Smooth muscle cell (in vitro differentiated cells): ENCODE measurements around the gene TMEM169. TPM values are rescaled to one million over a fixed set of nuclear protein-coding genes. Genes with fewer than 3 reads are reported as not detected.
"Not testable (repeated sequence)": the region's sequence is repeated elsewhere in the genome, so short reads cannot be mapped to it uniquely, and the experiment has no call there.

ENCODE experiments used
- DNase-seq: peaks from one replicate; lab custom pipeline; 2025; ENCODE audit not compliant: unreplicated experiment; lab: John Stamatoyannopoulos, UW
- H2AFZ ChIP-seq: fragments of 200-600 bp; sonication (generic); 2 replicates; pipeline ENCODE4 v1.6.0; 2016; ENCODE audit warnings: antibody characterized with exemption, low read depth, mild to moderate bottlenecking
- H3F3A ChIP-seq: fragments of 200-600 bp; sonication (generic); 2 replicates; pipeline ENCODE4 v1.6.0; 2017; ENCODE audit warnings: antibody characterized with exemption, low read depth
- H3K27ac ChIP-seq: fragments of 200-600 bp; sonication (generic); 2 replicates; pipeline ENCODE4 v1.5.1; 2016; ENCODE audit warnings: low read depth, mild to moderate bottlenecking
- H3K27me3 ChIP-seq: fragments of 200-600 bp; sonication (generic); 2 replicates; pipeline ENCODE4 v1.6.1; 2016; ENCODE audit warnings: low read depth, mild to moderate bottlenecking
- H3K36me3 ChIP-seq: fragments of 200-600 bp; sonication (generic); 2 replicates; pipeline ENCODE4 v1.5.1; 2016; ENCODE audit warnings: low read depth
- H3K4me1 ChIP-seq: fragments of 200-600 bp; sonication (generic); 2 replicates; pipeline ENCODE4 v1.5.1; 2016; ENCODE audit warnings: low read depth
- H3K4me2 ChIP-seq: fragments of 200-600 bp; sonication (generic); 2 replicates; pipeline ENCODE4 v1.6.0; 2016; ENCODE audit warnings: mild to moderate bottlenecking
- H3K4me3 ChIP-seq: fragments of 200-600 bp; sonication (generic); 2 replicates; pipeline ENCODE4 v1.5.1; 2016; ENCODE audit warnings: mild to moderate bottlenecking
- H3K79me2 ChIP-seq: fragments of 200-600 bp; sonication (generic); 2 replicates; pipeline ENCODE4 v1.6.0; 2016; ENCODE audit warnings: low read depth, mild to moderate bottlenecking
- H3K9ac ChIP-seq: fragments of 200-600 bp; sonication (generic); 2 replicates; pipeline ENCODE4 v1.6.0; 2016; ENCODE audit warnings: low read depth
- H3K9me3 ChIP-seq: fragments of 200-600 bp; sonication (generic); replicated peaks from 2 replicates; pipeline ENCODE4 v1.5.1; 2016; ENCODE audit warnings: low read depth
- H4K20me1 ChIP-seq: fragments of 200-600 bp; sonication (generic); 2 replicates; pipeline ENCODE4 v1.6.0; 2016; ENCODE audit warnings: low read depth
- WGBS: methylation state at CpG from one replicate; pipeline ENCODE4 v1.1.7; 2016; ENCODE audit warnings: low lambda C conversion rate; 5-methylcytosine and 5-hydroxymethylcytosine counted together
- polyA plus RNA-seq: library from polyadenylated mRNA; unstranded; fragments of >200 nt; fragmentation: Nextera tagmentation; extraction: Ambion mirVana; gene quantifications from 2 replicates; pipeline ENCODE4 v1.2.1, GENCODE V29; 2016
- total RNA-seq: library from RNA; depleted of rRNA; stranded (reverse); fragments of >200 nt; gene quantifications from 2 replicates; pipeline ENCODE4 v1.2.3, GENCODE V29; 2014
- TF ChIP-seq, protein P1 (sequence below): fragments of 200-600 bp; sonication (generic); IDR thresholded peaks from 2 replicates; pipeline ENCODE4 v1.5.1; 2017; ENCODE audit warnings: borderline replicate concordance, mild to moderate bottlenecking, antibody characterized with exemption; ENCODE audit not compliant: insufficient read depth, poor library complexity, severe bottlenecking

The TMEM169 gene
- total and polyA plus RNA-seq, 2 experiments from 2014 or later, result 3.6 to 5.7 TPM

DNA sequence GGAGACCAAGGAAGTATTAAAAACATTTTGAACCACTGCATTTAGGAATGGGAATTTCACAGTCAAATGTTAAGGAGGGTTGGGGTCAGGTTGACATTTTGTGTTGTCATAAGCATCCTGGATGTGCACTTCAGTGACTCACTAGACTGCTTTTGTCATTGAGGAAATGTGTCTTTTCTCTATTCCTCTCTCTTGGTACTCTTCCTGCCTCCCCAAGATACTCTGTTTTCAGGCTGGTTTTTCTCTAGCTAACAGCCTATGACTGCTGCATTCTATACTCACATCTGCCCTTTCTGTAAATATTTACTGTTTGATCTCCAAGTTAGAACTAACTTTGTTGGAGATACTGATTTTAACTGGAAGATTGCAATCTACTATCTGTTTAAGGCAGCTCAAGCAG lies 50.9 kb downstream of the TMEM169 start:
- Histone ChIP-seq H3K4me1 (no peaks in the 10 kb centered on the region), H3F3A (no peaks in the 10 kb centered on the region), H3K79me2 (peaks cover 28% of the 10 kb centered on the region), H3K36me3 (peaks cover 36% of the 10 kb centered on the region), H3K27me3 (no peaks in the 10 kb centered on the region), H2AFZ (no peak overlapping the region), H4K20me1 (peaks cover 41% of the 10 kb centered on the region), H3K4me2 (no peak overlapping the region), H3K4me3 (no peak overlapping the region), H3K9ac (no peak overlapping the region), H3K27ac (no peak overlapping the region), H3K9me3 (no peaks in the 10 kb centered on the region)
- TF ChIP-seq, protein P1, sequence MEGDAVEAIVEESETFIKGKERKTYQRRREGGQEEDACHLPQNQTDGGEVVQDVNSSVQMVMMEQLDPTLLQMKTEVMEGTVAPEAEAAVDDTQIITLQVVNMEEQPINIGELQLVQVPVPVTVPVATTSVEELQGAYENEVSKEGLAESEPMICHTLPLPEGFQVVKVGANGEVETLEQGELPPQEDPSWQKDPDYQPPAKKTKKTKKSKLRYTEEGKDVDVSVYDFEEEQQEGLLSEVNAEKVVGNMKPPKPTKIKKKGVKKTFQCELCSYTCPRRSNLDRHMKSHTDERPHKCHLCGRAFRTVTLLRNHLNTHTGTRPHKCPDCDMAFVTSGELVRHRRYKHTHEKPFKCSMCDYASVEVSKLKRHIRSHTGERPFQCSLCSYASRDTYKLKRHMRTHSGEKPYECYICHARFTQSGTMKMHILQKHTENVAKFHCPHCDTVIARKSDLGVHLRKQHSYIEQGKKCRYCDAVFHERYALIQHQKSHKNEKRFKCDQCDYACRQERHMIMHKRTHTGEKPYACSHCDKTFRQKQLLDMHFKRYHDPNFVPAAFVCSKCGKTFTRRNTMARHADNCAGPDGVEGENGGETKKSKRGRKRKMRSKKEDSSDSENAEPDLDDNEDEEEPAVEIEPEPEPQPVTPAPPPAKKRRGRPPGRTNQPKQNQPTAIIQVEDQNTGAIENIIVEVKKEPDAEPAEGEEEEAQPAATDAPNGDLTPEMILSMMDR, result no peak
- no peak for DNase-seq

DNA sequence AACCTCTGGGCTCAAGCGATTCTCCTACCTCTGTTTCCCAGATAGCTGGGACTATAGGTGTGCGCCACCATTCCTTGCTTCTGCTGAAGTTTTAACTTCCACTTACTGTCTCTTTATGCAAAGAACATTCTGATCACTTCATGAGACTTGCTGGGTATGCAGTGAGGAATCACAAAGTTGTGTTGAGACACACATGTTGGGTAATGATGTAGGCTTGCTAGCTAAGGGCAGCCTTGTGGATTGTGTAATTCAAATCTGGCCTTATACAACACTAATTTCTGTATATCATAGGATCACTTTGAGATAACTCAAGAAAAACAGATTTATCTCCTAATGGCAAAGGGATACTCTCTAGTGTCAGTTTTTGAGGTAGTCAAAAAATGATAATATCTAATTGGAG lies 51.7 kb downstream of the TMEM169 start:
- H3K4me2 ChIP-seq, result no peak overlapping the region
- H3K27ac ChIP-seq, result no peak overlapping the region
- no peaks in the 10 kb centered on the region for H3K27me3 ChIP-seq
- TF ChIP-seq, protein P1, result no peak
- peaks cover 43% of the 10 kb centered on the region for H4K20me1 ChIP-seq
- H3F3A ChIP-seq, result no peaks in the 10 kb centered on the region
- no peak overlapping the region for H3K4me3 ChIP-seq
- peaks cover 23% of the 10 kb centered on the region for H3K79me2 ChIP-seq
- no peak overlapping the region for H2AFZ ChIP-seq
- no peak overlapping the region for H3K9ac ChIP-seq
- H3K9me3 ChIP-seq, result no peaks in the 10 kb centered on the region
- 96% methylated on average over 2 of the region's 2 CpGs for WGBS
- no peaks in the 10 kb centered on the region for H3K4me1 ChIP-seq
- no peak for DNase-seq
- H3K36me3 ChIP-seq, result peaks cover 38% of the 10 kb centered on the region

DNA sequence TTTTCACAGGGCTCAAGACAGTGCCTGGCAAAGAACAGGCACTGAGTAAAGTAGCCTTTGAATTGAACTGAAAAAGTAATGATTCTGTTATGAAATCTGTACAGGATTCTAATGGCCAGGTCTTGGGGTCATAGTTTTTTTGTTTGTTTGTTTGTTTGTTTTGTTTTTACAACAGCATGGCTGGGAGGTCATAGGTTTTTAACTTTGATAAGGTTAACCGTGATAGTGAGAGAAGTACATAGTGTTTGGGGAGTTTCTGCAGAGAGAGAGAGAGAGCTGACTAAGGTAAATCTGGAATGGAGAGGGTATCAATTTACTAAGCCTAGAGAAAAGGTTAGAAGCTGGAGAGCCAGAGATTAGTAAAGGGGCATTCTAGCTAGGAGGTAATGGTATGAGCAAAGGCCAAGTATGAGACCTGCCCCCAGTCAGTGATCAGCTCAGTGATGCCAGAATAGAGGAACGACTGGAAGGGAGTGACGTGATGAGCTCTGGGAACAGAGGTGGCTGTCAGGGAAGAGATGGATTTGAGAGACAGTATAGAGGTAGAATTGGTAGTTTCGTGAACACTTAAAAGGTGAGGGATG lies 53.3 kb downstream of the TMEM169 start:
- Histone ChIP-seq H3K79me2 (peaks cover 18% of the 10 kb centered on the region), H2AFZ (no peak overlapping the region), H3F3A (no peaks in the 10 kb centered on the region), H3K27me3 (no peaks in the 10 kb centered on the region), H3K4me2 (no peak overlapping the region), H4K20me1 (peaks cover 42% of the 10 kb centered on the region), H3K9ac (no peak overlapping the region), H3K4me3 (no peak overlapping the region), H3K9me3 (no peaks in the 10 kb centered on the region), H3K4me1 (no peaks in the 10 kb centered on the region), H3K27ac (no peak overlapping the region), H3K36me3 (peaks cover 36% of the 10 kb centered on the region)
- DNase-seq, result no peak
- TF ChIP-seq, protein P1, result no peak
- 96% methylated on average over 4 of the region's 4 CpGs for WGBS

DNA sequence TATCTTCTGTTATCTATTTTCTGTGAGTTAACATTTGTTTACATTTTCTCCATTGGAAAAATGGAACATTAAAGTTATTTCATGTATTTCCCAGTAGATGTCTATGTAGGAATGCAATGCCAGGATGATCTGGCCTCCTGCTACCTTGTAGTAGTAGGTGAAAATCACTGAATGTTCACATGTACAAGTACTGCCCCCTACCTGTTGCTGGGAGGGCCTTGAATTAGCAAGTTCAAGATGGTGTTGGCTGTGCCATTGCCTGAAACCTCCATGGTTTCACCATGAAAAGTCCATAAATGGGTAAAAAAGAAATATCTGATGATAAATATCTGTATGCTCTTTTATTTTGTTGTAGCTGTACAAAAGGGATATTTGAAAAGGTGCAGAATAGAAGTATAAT lies 58.2 kb downstream of the TMEM169 start:
- peaks cover 15% of the 10 kb centered on the region for H3K79me2 ChIP-seq
- H3K4me2 ChIP-seq, result no peak overlapping the region
- no peaks in the 10 kb centered on the region for H3K9me3 ChIP-seq
- no peak overlapping the region for H3K27ac ChIP-seq
- no peaks in the 10 kb centered on the region for H3K27me3 ChIP-seq
- peaks cover 61% of the 10 kb centered on the region for H4K20me1 ChIP-seq
- no peak overlapping the region for H3K4me3 ChIP-seq
- peaks cover 7% of the 10 kb centered on the region for H3K4me1 ChIP-seq
- no peak for DNase-seq
- TF ChIP-seq, protein P1, result no peak
- H3K9ac ChIP-seq, result no peak overlapping the region
- no peaks in the 10 kb centered on the region for H3F3A ChIP-seq
- H2AFZ ChIP-seq, result no peak overlapping the region
- H3K36me3 ChIP-seq, result peaks cover 34% of the 10 kb centered on the region

DNA sequence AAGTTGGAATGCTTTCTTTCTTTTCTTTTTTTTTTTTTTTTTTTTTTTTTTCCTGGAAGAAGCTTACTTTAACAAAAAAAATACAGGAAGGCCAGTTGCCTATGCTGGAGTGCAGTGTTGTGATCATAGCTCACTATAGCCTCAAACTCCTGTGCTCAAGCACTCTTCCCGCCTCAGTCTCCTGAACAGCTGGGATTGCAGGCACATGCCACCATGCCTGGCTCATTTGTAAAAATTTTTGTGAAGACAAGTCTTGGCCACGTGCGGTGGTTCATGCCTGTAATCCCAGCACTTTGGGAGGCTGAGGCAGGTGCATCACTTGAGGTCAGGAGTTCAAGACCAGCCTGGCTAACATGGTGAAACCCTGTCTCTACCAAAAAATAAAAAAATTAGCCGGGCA lies 59.8 kb downstream of the TMEM169 start:
- DNase-seq, H3K4me3 ChIP-seq, H3K27me3 ChIP-seq, H3K4me2 ChIP-seq, H2AFZ ChIP-seq, H3K9me3 ChIP-seq, H3K27ac ChIP-seq, H3K9ac ChIP-seq, H3F3A ChIP-seq: not testable (repeated sequence)
- WGBS, result 96% methylated on average over 4 of the region's 4 CpGs
- peaks cover 27% of the 10 kb centered on the region for H3K79me2 ChIP-seq
- peaks cover 38% of the 10 kb centered on the region for H3K36me3 ChIP-seq
- peaks cover 23% of the 10 kb centered on the region for H3K4me1 ChIP-seq
- peaks cover 69% of the 10 kb centered on the region for H4K20me1 ChIP-seq
